Endothelial cell of umbilical vein (primary cell): ENCODE measurements around the gene ITPKB. TPM values are rescaled to one million over a fixed set of nuclear protein-coding genes. Genes with fewer than 3 reads are reported as not detected.

Source experiments
- BruUV-seq: library from RNA; stranded (reverse); fragments of 400-500 nt; replicated peaks from 2 replicates; lab custom pipeline; 2021; lab: Mats Ljungman, UMichigan
- CTCF ChIA-PET: fragments of 300-600, 350-600 bp; sonication (Branson Sonifier 250); formaldehyde crosslinking; loops from one replicate; lab custom pipeline; 2021; ENCODE audit warnings: antibody characterized with exemption, inconsistent platforms; lab: Charles Lee
- POLR2A ChIA-PET: fragments of 300-600, 350-600 bp; sonication (Branson Sonifier 250); formaldehyde crosslinking; loops from one replicate; lab custom pipeline; 2021; ENCODE audit warnings: antibody characterized with exemption, inconsistent platforms; lab: Charles Lee
- DNase-seq: peaks from one replicate; pipeline ENCODE4 v3.0.0-alpha.2; 2011; ENCODE audit warnings: low read depth, low spot score
- FAIRE-seq: peaks from 2 replicates; lab custom pipeline; 2011; peaks lifted over from hg19 to GRCh38; lab: Jason Lieb, UNC
- H2AFZ ChIP-seq: 2 replicates; pipeline ENCODE4 v1.6.0; 2012; ENCODE audit warnings: low read depth, low read length, control low read depth, inconsistent platforms
- H3K27ac ChIP-seq: 2 replicates; pipeline ENCODE4 v1.5.1; 2011; ENCODE audit warnings: low read depth, mild to moderate bottlenecking, control low read depth, low read length, moderate library complexity; ENCODE audit not compliant: insufficient read depth
- H3K27me3 ChIP-seq, 2 experiments: 2 replicates each; pipeline versions ENCODE4 v1.6.0 to v1.6.1; 2011; ENCODE audit warnings: low read length in 2 of 2, mixed read lengths in 1 of 2; ENCODE audit not compliant: control insufficient read depth in 2 of 2, insufficient read depth in 2 of 2
- H3K36me3 ChIP-seq, 2 experiments: 2 replicates in 1 of 2; 3 replicates in 1 of 2; pipeline ENCODE4 v1.5.1; 2011; ENCODE audit warnings: low read length in 2 of 2, mild to moderate bottlenecking in 1 of 2, moderate library complexity in 1 of 2; ENCODE audit not compliant: control insufficient read depth in 2 of 2, insufficient read depth in 2 of 2; ENCODE audit errors: extremely low read depth in 1 of 2
- H3K4me1 ChIP-seq: 3 replicates; pipeline ENCODE4 v1.5.1; 2011; ENCODE audit warnings: mild to moderate bottlenecking, low read length; ENCODE audit not compliant: control insufficient read depth, insufficient read depth; ENCODE audit errors: extremely low read depth
- H3K4me2 ChIP-seq: 2 replicates; pipeline ENCODE4 v1.6.1; 2011; ENCODE audit warnings: low read length, control low read depth, mixed read lengths; ENCODE audit not compliant: insufficient read depth
- H3K4me3 ChIP-seq, 3 experiments: fragments of 200-600 bp in 1 of 3; sonication (generic), shearing (Covaris generic) in 1 of 3; replicated peaks in 1 of 3; 2 replicates each; pipeline ENCODE4 v1.5.1; 2011 to 2016; ENCODE audit warnings: control low read depth in 3 of 3, low read length in 3 of 3, mild to moderate bottlenecking in 2 of 3, inconsistent platforms in 1 of 3, low read depth in 1 of 3, moderate library complexity in 1 of 3; ENCODE audit not compliant: insufficient read depth in 1 of 3
- H3K79me2 ChIP-seq: 2 replicates; pipeline ENCODE4 v1.6.0; 2012; ENCODE audit warnings: low read length, inconsistent platforms; ENCODE audit not compliant: control insufficient read depth, insufficient read depth
- H3K9ac ChIP-seq: replicated peaks from 2 replicates; pipeline ENCODE3; 2011; ENCODE audit warnings: low read length, control low read depth; ENCODE audit not compliant: insufficient read depth; ENCODE audit errors: extremely low read depth
- H3K9me1 ChIP-seq: replicated peaks from 3 replicates; pipeline ENCODE4 v1.6.0; 2011; ENCODE audit warnings: mild to moderate bottlenecking, low read length; ENCODE audit not compliant: control insufficient read depth, insufficient read depth; ENCODE audit errors: extremely low read depth
- H3K9me3 ChIP-seq: replicated peaks from 2 replicates; pipeline ENCODE4 v1.5.1; 2012; ENCODE audit warnings: low read length, inconsistent platforms; ENCODE audit not compliant: control insufficient read depth, insufficient read depth
- H4K20me1 ChIP-seq: replicated peaks from 2 replicates; pipeline ENCODE3; 2011; ENCODE audit warnings: mild to moderate bottlenecking, low read length; ENCODE audit not compliant: control insufficient read depth, insufficient read depth; ENCODE audit errors: extremely low read depth
- EZH2 ChIP-seq: IDR thresholded peaks from 2 replicates; pipeline ENCODE4 v1.6.1; 2012; ENCODE audit warnings: borderline replicate concordance, low read depth, mild to moderate bottlenecking, moderate library complexity, low read length, inconsistent platforms; ENCODE audit not compliant: severe bottlenecking
- FOS ChIP-seq: IDR thresholded peaks from 2 replicates; pipeline ENCODE4 v1.6.1; 2011; ENCODE audit warnings: mild to moderate bottlenecking, low read length, moderate library complexity, borderline replicate concordance; ENCODE audit not compliant: insufficient read depth
- GATA2 ChIP-seq: IDR thresholded peaks from 2 replicates; pipeline ENCODE4 v1.7.0; 2011; ENCODE audit warnings: low read depth, mild to moderate bottlenecking, moderate library complexity, mixed read lengths, low read length; ENCODE audit not compliant: insufficient read length, insufficient read depth
- MYC ChIP-seq: IDR thresholded peaks from one replicate; pipeline ENCODE4 v1.6.1; 2011; ENCODE audit warnings: mild to moderate bottlenecking, low read depth, low read length
- POLR2A ChIP-seq: IDR thresholded peaks from 2 replicates; pipeline ENCODE4 v1.6.1; 2012; ENCODE audit warnings: low read depth, mild to moderate bottlenecking, control low read depth, low read length
- POLR2AphosphoS5 ChIP-seq: IDR thresholded peaks from 2 replicates; pipeline ENCODE4 v1.6.1; 2012; ENCODE audit warnings: low read depth, mild to moderate bottlenecking, control low read depth, low read length, moderate library complexity; ENCODE audit not compliant: insufficient read depth
- dilution Hi-C: fragments of 300-500 bp; cut with MboI; formaldehyde crosslinking; loops from one replicate; pipeline ENCODE4 v1.15.0; 2019; ENCODE audit warnings: low sequenced_read_pairs; ENCODE audit not compliant: extremely low pct_ligation_motif_present
- intact Hi-C: fragments of 100-400 bp; cut with micrococcal nuclease; formaldehyde crosslinking; loops from one replicate; pipeline ENCODE4 v1.10.0; 2022
- polyA plus RNA-seq, 4 experiments: library from polyadenylated mRNA; depleted of rRNA in 3 of 4; stranded (reverse) in 3 of 4; unstranded in 1 of 4; fragments of >200 nt; gene quantifications; 2 replicates each; pipeline versions ENCODE4 v1.2.1 to v1.2.3, GENCODE V29; 2011 to 2012; ENCODE audit warnings: missing spikeins in 1 of 4
- total RNA-seq: library from RNA; stranded (reverse); gene quantifications from 2 replicates; pipeline ENCODE4 v1.2.3, GENCODE V29; 2021
- TF ChIP-seq, protein P1 (sequence below): IDR thresholded peaks from 2 replicates; pipeline ENCODE4 v1.6.1; 2011; ENCODE audit not compliant: insufficient read depth, insufficient read length

ITPKB gene
- total and polyA plus RNA-seq, 2 donors (not counting 3 experiments of a cell fraction or from before 2014, with no cell fraction given) = 7.7 to 34.8 TPM

GRCh38 chr1:226685196-226685820 is 53.8 kb downstream of the ITPKB start:
- no peak overlapping the region for H3K27ac ChIP-seq
- no TSS peak for BruUV-seq
- ChIA-PET CTCF (interaction anchor here (1.5 kb wide), 1 partner anchor 14 kb away, joined by 3 read pairs; no protein-coding TSS in a partner anchor), POLR2A (no interaction called here)
- no peaks in the 10 kb centered on the region for H3K27me3 ChIP-seq
- no peak overlapping the region for H3K4me2 ChIP-seq
- H3K9ac ChIP-seq = no peak overlapping the region
- H3K4me3 ChIP-seq = no peak overlapping the region
- intact Hi-C loops (no loop called here), dilution Hi-C loops (no loop called here)
- no peak overlapping the region for H2AFZ ChIP-seq
- H3K79me2 ChIP-seq = no peaks in the 10 kb centered on the region
- TF ChIP-seq POLR2AphosphoS5 = no peak
- no peak for TF ChIP-seq EZH2
- no peak for TF ChIP-seq POLR2A
- no peak for TF ChIP-seq FOS
- TF ChIP-seq, protein P1, sequence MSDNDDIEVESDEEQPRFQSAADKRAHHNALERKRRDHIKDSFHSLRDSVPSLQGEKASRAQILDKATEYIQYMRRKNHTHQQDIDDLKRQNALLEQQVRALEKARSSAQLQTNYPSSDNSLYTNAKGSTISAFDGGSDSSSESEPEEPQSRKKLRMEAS = no peak
- DNase-seq = no peak
- no peaks in the 10 kb centered on the region for H3K9me1 ChIP-seq
- H3K9me3 ChIP-seq = no peaks in the 10 kb centered on the region
- H3K4me1 ChIP-seq = peaks cover 4% of the 10 kb centered on the region
- no peaks in the 10 kb centered on the region for H4K20me1 ChIP-seq
- no peak for FAIRE-seq
- H3K36me3 ChIP-seq = no peaks in the 10 kb centered on the region

DNA sequence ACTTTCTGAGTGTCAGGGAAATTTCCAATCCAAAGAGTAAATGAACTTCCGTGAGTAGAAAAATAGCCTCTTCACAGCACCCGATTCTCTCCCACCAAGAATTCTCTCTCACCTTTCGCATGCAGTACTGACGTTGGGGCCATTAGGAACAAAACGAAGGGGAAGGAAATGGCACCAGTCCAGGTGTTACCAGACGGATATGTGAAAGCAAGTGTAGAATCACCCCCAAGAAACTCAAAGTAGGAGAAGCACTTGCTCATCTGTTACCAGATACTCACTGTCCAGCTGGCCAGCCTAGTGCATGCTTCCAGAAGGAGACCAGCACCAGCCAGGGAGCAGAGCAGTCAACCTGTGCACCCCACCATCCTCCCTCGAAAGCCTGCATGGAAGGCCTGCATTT is 55.1 kb downstream of the ITPKB start:
- no peaks in the 10 kb centered on the region for H3K9me1 ChIP-seq
- ChIA-PET CTCF (no interaction called here), POLR2A (no interaction called here)
- no peaks in the 10 kb centered on the region for H4K20me1 ChIP-seq
- no peaks in the 10 kb centered on the region for H3K79me2 ChIP-seq
- H3K4me3 ChIP-seq = no peak overlapping the region
- intact Hi-C loops (no loop called here), dilution Hi-C loops (no loop called here)
- peaks cover 3% of the 10 kb centered on the region for H3K4me1 ChIP-seq
- no peak overlapping the region for H2AFZ ChIP-seq
- FAIRE-seq (no peak), DNase-seq (no peak)
- TF ChIP-seq POLR2A = no peak
- no peak for TF ChIP-seq EZH2
- TF ChIP-seq MYC = no peak
- no peak for TF ChIP-seq GATA2
- TF ChIP-seq, protein P1 = no peak
- TF ChIP-seq FOS = no peak
- no peak overlapping the region for H3K27ac ChIP-seq
- no peaks in the 10 kb centered on the region for H3K36me3 ChIP-seq
- H3K27me3 ChIP-seq = no peaks in the 10 kb centered on the region
- H3K9ac ChIP-seq = no peak overlapping the region
- H3K4me2 ChIP-seq = no peak overlapping the region
- no TSS peak for BruUV-seq
- H3K9me3 ChIP-seq = no peaks in the 10 kb centered on the region
